ENCODE measurements around the gene MPHOSPH10.
"Not testable (repeated sequence)": the region's sequence is repeated elsewhere in the genome, so short reads cannot be mapped to it uniquely, and the experiment has no call there.

The MPHOSPH10 gene

GRCh38 chr2:71157124-71157793 lies 26.8 kb downstream of the MPHOSPH10 start:
- H3K36me3 ChIP-seq (replicated peaks) = no peaks in the 10 kb centered on the region
- DNase-seq = peak; percentile 24
- in situ Hi-C loops (cut with HindIII; ENCODE audit: low pct_ligation_motif_present, low sequenced_read_pairs) = no loop called here
- no peaks in the 10 kb centered on the region for H3K27me3 ChIP-seq (replicated peaks)
- H3K27ac ChIP-seq = no peak overlapping the region
- H3K4me3 ChIP-seq (ENCODE audit: low read depth, low read length) = no peak overlapping the region
- peak; percentile 83 for TF ChIP-seq CTCF (IDR thresholded peaks at IDR 0.05; ENCODE audit: low read depth, low read length, missing control alignments)

DNA sequence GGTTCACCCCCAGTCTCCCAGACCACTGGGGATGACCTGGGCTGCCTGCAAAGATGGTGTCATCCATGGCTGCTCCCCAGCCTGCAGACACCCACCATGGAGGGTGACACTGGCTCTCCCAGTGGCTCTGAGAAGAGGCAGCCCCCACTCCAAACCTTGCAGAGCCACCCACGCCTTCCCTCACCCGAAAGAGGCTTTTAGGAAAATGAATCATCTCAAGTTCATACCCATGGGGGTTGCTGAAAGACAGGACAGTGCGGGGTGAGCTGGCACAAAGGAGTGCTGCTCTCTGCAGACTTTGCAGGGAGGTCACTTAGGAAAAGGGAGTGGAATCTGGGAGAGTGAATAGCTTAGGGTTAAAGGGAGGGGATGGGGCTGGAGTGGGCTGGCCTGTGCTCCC lies 36.4 kb downstream of the MPHOSPH10 start:
- in situ Hi-C loops (cut with HindIII; ENCODE audit: low pct_ligation_motif_present, low sequenced_read_pairs) = no loop called here
- Histone ChIP-seq H3K27ac (no peak overlapping the region), H3K36me3 (replicated peaks) (no peaks in the 10 kb centered on the region), H3K4me3 (ENCODE audit: low read depth, low read length) (no peak overlapping the region), H3K27me3 (replicated peaks) (no peaks in the 10 kb centered on the region)
- DNase-seq = no peak
- no peak for TF ChIP-seq CTCF (IDR thresholded peaks at IDR 0.05; ENCODE audit: low read depth, low read length, missing control alignments)

DNA sequence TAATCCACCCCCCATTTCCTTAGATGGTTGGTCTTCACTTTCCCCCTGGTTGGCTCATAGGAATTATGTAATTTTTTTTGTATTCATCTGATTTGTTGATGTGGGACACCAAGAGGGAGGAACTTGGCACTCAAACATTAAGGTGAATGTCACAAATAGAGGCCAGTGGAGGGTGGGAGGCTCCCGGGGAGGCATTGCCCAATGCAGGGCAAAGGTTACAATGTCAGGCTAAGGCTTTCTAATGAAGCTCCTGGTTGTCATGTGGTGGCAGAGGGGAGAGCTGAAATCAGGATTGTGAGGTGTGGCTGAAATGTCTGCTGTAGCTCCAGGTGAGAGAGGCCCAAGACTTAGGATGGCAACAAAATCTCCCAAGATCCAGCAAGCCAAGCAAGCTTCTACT lies 42.7 kb downstream of the MPHOSPH10 start:
- in situ Hi-C loops (cut with HindIII; ENCODE audit: low pct_ligation_motif_present, low sequenced_read_pairs) = no loop called here
- Histone ChIP-seq H3K4me3 (ENCODE audit: low read depth, low read length) (no peak overlapping the region), H3K27ac (no peak overlapping the region), H3K36me3 (replicated peaks) (no peaks in the 10 kb centered on the region), H3K27me3 (replicated peaks) (no peaks in the 10 kb centered on the region)
- no peak for TF ChIP-seq CTCF (IDR thresholded peaks at IDR 0.05; ENCODE audit: low read depth, low read length, missing control alignments)
- no peak for DNase-seq

DNA sequence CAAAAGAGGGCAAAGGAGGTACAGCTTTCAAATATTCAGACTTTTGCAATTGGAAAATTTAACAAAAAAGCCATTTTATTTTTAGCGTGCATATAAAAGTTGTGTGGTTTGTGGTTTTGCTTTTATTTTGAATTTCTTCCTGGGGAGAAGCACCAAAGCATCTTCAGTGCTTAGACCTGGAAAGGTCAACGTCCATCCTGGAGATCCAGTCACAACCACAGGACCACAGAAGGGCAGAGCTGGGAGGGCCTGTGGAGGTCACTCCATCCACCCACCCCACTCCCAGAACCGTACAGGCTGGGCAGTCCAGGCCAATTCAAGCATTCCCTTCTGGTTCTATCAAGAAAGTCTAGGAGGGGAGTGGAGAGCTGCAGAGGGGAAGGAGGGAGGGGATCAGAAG lies 43.8 kb downstream of the MPHOSPH10 start:
- in situ Hi-C loops (cut with HindIII; ENCODE audit: low pct_ligation_motif_present, low sequenced_read_pairs) = no loop called here
- no peak overlapping the region for H3K4me3 ChIP-seq (ENCODE audit: low read depth, low read length)
- TF ChIP-seq CTCF (IDR thresholded peaks at IDR 0.05; ENCODE audit: low read depth, low read length, missing control alignments) = no peak
- H3K27me3 ChIP-seq (replicated peaks) = no peaks in the 10 kb centered on the region
- no peaks in the 10 kb centered on the region for H3K36me3 ChIP-seq (replicated peaks)
- no peak for DNase-seq
- H3K27ac ChIP-seq = no peak overlapping the region

GRCh38 chr2:71178836-71179235 lies 48.4 kb downstream of the MPHOSPH10 start:
- H3K36me3 ChIP-seq (replicated peaks); H3K27me3 ChIP-seq (replicated peaks); H3K27ac ChIP-seq; H3K4me3 ChIP-seq (ENCODE audit: low read depth, low read length); in situ Hi-C loops (cut with HindIII; ENCODE audit: low pct_ligation_motif_present, low sequenced_read_pairs); DNase-seq: not testable (repeated sequence)

DNA sequence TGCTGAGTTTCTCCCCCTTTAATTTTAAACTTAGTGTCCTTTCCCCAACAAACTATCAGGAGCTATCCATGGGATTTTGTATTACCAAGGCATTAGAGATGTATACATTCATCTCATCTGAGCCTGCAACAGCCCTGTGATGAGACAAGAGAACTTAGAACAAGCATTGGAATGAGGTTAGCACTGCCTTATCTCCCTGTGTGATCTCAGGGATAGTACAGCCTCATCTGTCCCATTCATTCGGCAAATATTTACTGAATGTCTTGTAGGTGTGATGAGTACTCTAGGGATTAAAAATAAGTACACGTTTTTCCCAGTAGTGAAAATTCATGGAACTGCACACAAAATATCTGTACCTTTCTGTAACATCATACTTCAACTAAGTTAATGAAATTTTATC lies 50.9 kb downstream of the MPHOSPH10 start:
- Histone ChIP-seq H3K27ac (no peak overlapping the region), H3K36me3 (replicated peaks) (no peaks in the 10 kb centered on the region), H3K27me3 (replicated peaks) (no peaks in the 10 kb centered on the region), H3K4me3 (ENCODE audit: low read depth, low read length) (no peak overlapping the region)
- in situ Hi-C loops (cut with HindIII; ENCODE audit: low pct_ligation_motif_present, low sequenced_read_pairs) = no loop called here
- no peak for DNase-seq
- TF ChIP-seq CTCF (IDR thresholded peaks at IDR 0.05; ENCODE audit: low read depth, low read length, missing control alignments) = no peak

DNA sequence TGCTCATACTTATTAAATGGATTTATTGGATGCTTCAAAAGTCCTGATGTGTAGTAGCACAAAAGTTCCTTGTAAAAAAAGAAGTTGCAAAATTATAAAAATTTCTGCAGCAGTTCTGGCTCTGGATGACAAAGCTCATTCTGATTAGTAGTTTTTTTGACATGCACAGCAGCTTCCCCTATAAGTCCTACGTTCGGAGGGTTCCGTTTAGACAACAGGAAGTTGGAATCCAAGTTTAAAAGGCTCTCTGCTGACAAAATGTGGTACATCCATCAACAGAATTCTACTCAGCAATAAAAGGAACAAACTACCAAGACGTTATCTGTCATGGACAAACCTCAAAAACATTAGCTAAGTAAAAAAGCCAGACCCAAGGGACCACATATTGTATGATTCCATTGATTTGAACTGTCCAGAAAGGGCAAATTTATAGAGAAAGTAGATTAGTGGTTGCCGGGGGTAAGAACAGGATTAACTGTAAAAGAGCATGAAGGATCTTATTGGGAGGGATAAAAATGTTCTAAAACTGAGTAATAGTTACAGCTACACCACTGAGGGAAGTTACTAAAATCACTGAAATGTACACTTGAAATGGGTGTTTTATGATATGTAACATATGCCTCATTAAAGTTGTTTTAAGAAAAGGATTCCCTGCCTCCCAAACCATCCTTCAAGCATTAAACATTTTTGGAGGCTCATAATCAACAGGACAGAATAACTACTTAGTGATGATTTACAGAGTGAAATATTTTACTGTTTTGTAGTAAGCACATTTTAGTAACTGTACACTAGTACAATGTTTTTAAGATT lies 53.1 kb downstream of the MPHOSPH10 start:
- DNase-seq; H3K27ac ChIP-seq; H3K36me3 ChIP-seq (replicated peaks); in situ Hi-C loops (cut with HindIII; ENCODE audit: low pct_ligation_motif_present, low sequenced_read_pairs); H3K27me3 ChIP-seq (replicated peaks); H3K4me3 ChIP-seq (ENCODE audit: low read depth, low read length): not testable (repeated sequence)
